ENCODE data around the gene KRTAP24-1. TPM values are rescaled to one million over a fixed set of nuclear protein-coding genes. Genes with fewer than 3 reads are reported as not detected.

The KRTAP24-1 gene
- total RNA-seq (not detected), polyA plus RNA-seq (ENCODE audit: insufficient read depth, low read depth, low replicate concordance) (not detected)
- long read RNA-seq, donor 1 = 0 reads
- long read RNA-seq, donor 2 = 0 reads

GRCh38 chr21:30282850-30283249 is at the start of gene KRTAP24-1:
Gene KRTAP24-1 (minus strand): TSS chr21:30282950. CDS start chr21:30282932, 18 bp downstream.
- intact Hi-C loops (cut with DNase I; ENCODE audit: low total_unique reads) = no loop called here
- no peak within 1 kb of the TSS for H3K4me3 ChIP-seq
- TF ChIP-seq POLR2A (IDR thresholded peaks at IDR 0.05) = no peak
- TF ChIP-seq CTCF (IDR thresholded peaks at IDR 0.05) = no peak

GRCh38 chr21:30329203-30329875 is 46.6 kb upstream of the KRTAP24-1 start:
- no peaks in the 10 kb centered on the region for H3K9me3 ChIP-seq
- no peak overlapping the region for H3K4me3 ChIP-seq
- H3K4me1 ChIP-seq = no peaks in the 10 kb centered on the region
- DNase-seq = no peak
- intact Hi-C loops (cut with DNase I; ENCODE audit: low total_unique reads) = no loop called here
- whole genome bisulfite sequencing, 2 donors = 85 to 96% methylated on average over 4 of the region's 4 CpGs
- H3K27me3 ChIP-seq = no peaks in the 10 kb centered on the region
- TF ChIP-seq POLR2A (IDR thresholded peaks at IDR 0.05) (no peak), CTCF (IDR thresholded peaks at IDR 0.05) (no peak)
- no peaks in the 10 kb centered on the region for H3K36me3 ChIP-seq (ENCODE audit: low read depth, missing control alignments)
- H3K27ac ChIP-seq = no peak overlapping the region

More at GRCh38 chr21:30282850-30283249, at the start of gene KRTAP24-1:
- Histone ChIP-seq H3K9me3 (no peaks in the 10 kb centered on the region), H3K27ac (no peak within 1 kb of the TSS), H3K4me1 (no peaks in the 10 kb centered on the region), H3K36me3 (ENCODE audit: low read depth, missing control alignments) (no peaks in the 10 kb centered on the region), H3K27me3 (no peaks in the 10 kb centered on the region)
- no peak for DNase-seq
- WGBS, 2 donors = 59 to 68% methylated on average over 3 of the region's 3 CpGs

GRCh38 chr21:30326390-30326789 is 43.6 kb upstream of the KRTAP24-1 start:
- H3K27ac ChIP-seq = no peak overlapping the region
- intact Hi-C loops (cut with DNase I; ENCODE audit: low total_unique reads) = no loop called here
- no peak for DNase-seq
- no peaks in the 10 kb centered on the region for H3K36me3 ChIP-seq (ENCODE audit: low read depth, missing control alignments)
- no peak overlapping the region for H3K4me3 ChIP-seq
- no peaks in the 10 kb centered on the region for H3K4me1 ChIP-seq
- H3K9me3 ChIP-seq = no peaks in the 10 kb centered on the region
- TF ChIP-seq CTCF (IDR thresholded peaks at IDR 0.05) = no peak
- no peak for TF ChIP-seq POLR2A (IDR thresholded peaks at IDR 0.05)
- no peaks in the 10 kb centered on the region for H3K27me3 ChIP-seq

GRCh38 chr21:30320215-30320614 is 37.5 kb upstream of the KRTAP24-1 start, which contains the start of gene KRTAP26-1:
Gene KRTAP26-1 (minus strand): TSS chr21:30320315. CDS start chr21:30320035, 280 bp downstream.
- Histone ChIP-seq H3K27me3 (no peaks in the 10 kb centered on the region), H3K4me1 (no peaks in the 10 kb centered on the region), H3K27ac (no peak within 1 kb of the TSS), H3K4me3 (no peak within 1 kb of the TSS), H3K36me3 (ENCODE audit: low read depth, missing control alignments) (no peaks in the 10 kb centered on the region), H3K9me3 (no peaks in the 10 kb centered on the region)
- WGBS, 2 donors = 75 to 83% methylated on average over 2 of the region's 2 CpGs
- intact Hi-C loops (cut with DNase I; ENCODE audit: low total_unique reads) = no loop called here
- no peak for DNase-seq
- TF ChIP-seq POLR2A (IDR thresholded peaks at IDR 0.05) = no peak
- TF ChIP-seq CTCF (IDR thresholded peaks at IDR 0.05) = no peak

GRCh38 chr21:30315701-30316100 is 33.0 kb upstream of the KRTAP24-1 start:
- no peaks in the 10 kb centered on the region for H3K27me3 ChIP-seq
- no peaks in the 10 kb centered on the region for H3K9me3 ChIP-seq
- no peak overlapping the region for H3K27ac ChIP-seq
- H3K36me3 ChIP-seq (ENCODE audit: low read depth, missing control alignments) = no peaks in the 10 kb centered on the region
- 89 to 96% methylated on average over 2 of the region's 2 CpGs for WGBS, 2 donors
- H3K4me3 ChIP-seq = no peak overlapping the region
- no peak for TF ChIP-seq CTCF (IDR thresholded peaks at IDR 0.05)
- TF ChIP-seq POLR2A (IDR thresholded peaks at IDR 0.05) = no peak
- H3K4me1 ChIP-seq = no peaks in the 10 kb centered on the region
- DNase-seq = no peak
- intact Hi-C loops (cut with DNase I; ENCODE audit: low total_unique reads) = no loop called here

Data from testis (tissue), 5 donors.